H1 (cell line): ENCODE data around the gene SLC24A4. TPM values are rescaled to one million over a fixed set of nuclear protein-coding genes. Genes with fewer than 3 reads are reported as not detected.

Experiments used
- CTCF ChIA-PET: fragments of 300-600 bp; sonication (Branson Sonifier 250); formaldehyde crosslinking; loops from one replicate; lab custom pipeline; 2021; ENCODE audit not compliant: partially characterized antibody; lab: Charles Lee
- POLR2A ChIA-PET: fragments of 300-600 bp; sonication (Branson Sonifier 250); formaldehyde crosslinking; loops from one replicate; lab custom pipeline; 2021; ENCODE audit warnings: inconsistent platforms; ENCODE audit not compliant: partially characterized antibody; lab: Charles Lee
- DNase-seq, 2 experiments: peaks; one replicate each; pipeline versions ENCODE4 v3.0.0 to v3.0.0-alpha.2; 2010 to 2022; ENCODE audit warnings: low spot score in 2 of 2, low read depth in 1 of 2, mixed read lengths in 1 of 2
- FAIRE-seq: peaks from 2 replicates; lab custom pipeline; 2011; peaks lifted over from hg19 to GRCh38; lab: Jason Lieb, UNC
- H2AFZ ChIP-seq: 2 replicates; pipeline ENCODE4 v1.8.1; 2012; ENCODE audit warnings: low read length, inconsistent platforms
- H2AK5ac ChIP-seq: 2 replicates; pipeline ENCODE4 v1.6.1; 2013; ENCODE audit warnings: low read depth, low read length
- H2BK120ac ChIP-seq: replicated peaks from 2 replicates; pipeline ENCODE3; 2013; ENCODE audit warnings: low read depth, low read length, inconsistent platforms
- H2BK12ac ChIP-seq: 2 replicates; pipeline ENCODE4 v1.6.1; 2013; ENCODE audit warnings: low read depth, low read length
- H2BK15ac ChIP-seq: 2 replicates; pipeline ENCODE4 v1.6.1; 2013; ENCODE audit warnings: low read length
- H2BK20ac ChIP-seq: 2 replicates; pipeline ENCODE4 v1.6.1; 2013; ENCODE audit warnings: low read length
- H2BK5ac ChIP-seq: 2 replicates; pipeline ENCODE4 v1.6.1; 2013; ENCODE audit warnings: low read depth, low read length
- H3K14ac ChIP-seq: 2 replicates; pipeline ENCODE4 v1.6.1; 2013; ENCODE audit warnings: inconsistent platforms; ENCODE audit not compliant: insufficient read length
- H3K18ac ChIP-seq: 2 replicates; pipeline ENCODE4 v1.6.1; 2013; ENCODE audit warnings: low read length; ENCODE audit errors: extremely low read depth
- H3K23ac ChIP-seq: 2 replicates; pipeline ENCODE4 v1.6.1; 2013; ENCODE audit warnings: inconsistent platforms; ENCODE audit not compliant: insufficient read length
- H3K23me2 ChIP-seq: 2 replicates; pipeline ENCODE4 v1.6.1; 2013; ENCODE audit warnings: low read depth, low read length
- H3K27ac ChIP-seq: 2 replicates; pipeline ENCODE4 v1.6.1; 2011; ENCODE audit warnings: low read depth, low read length, inconsistent platforms
- H3K27me3 ChIP-seq, 4 experiments: replicated peaks in 1 of 4; 1 replicate in 1 of 4; 2 replicates in 3 of 4; pipeline versions ENCODE4 v1.6.1 to v1.8.1; 2011 to 2013; ENCODE audit warnings: low read length in 3 of 4, mild to moderate bottlenecking in 3 of 4, inconsistent platforms in 2 of 4, mixed read lengths in 2 of 4, moderate library complexity in 1 of 4; ENCODE audit not compliant: control insufficient read depth in 3 of 4, insufficient read depth in 3 of 4; ENCODE audit errors: extremely low read depth in 1 of 4
- H3K36me3 ChIP-seq, 4 experiments: 2 replicates each; pipeline versions ENCODE4 v1.6.1 to v1.8.1; 2011 to 2013; ENCODE audit warnings: mild to moderate bottlenecking in 4 of 4, low read length in 3 of 4, moderate library complexity in 2 of 4, control low read depth in 1 of 4, inconsistent platforms in 1 of 4; ENCODE audit not compliant: insufficient read depth in 4 of 4, control insufficient read depth in 2 of 4
- H3K4ac ChIP-seq: replicated peaks from 2 replicates; pipeline ENCODE3; 2013; ENCODE audit warnings: low read length, low read depth, mixed read lengths, inconsistent platforms; ENCODE audit not compliant: insufficient read length
- H3K4me1 ChIP-seq, 4 experiments: replicated peaks in 1 of 4; 1 replicate in 1 of 4; 2 replicates in 3 of 4; pipeline versions ENCODE4 v1.6.1 to v1.8.1; 2011 to 2013; ENCODE audit warnings: low read length in 3 of 4, inconsistent platforms in 2 of 4, mixed read lengths in 1 of 4; ENCODE audit not compliant: insufficient read depth in 4 of 4, control insufficient read depth in 3 of 4
- H3K4me2 ChIP-seq, 2 experiments: 2 replicates each; pipeline versions ENCODE4 v1.6.1 to v1.8.1; 2011 to 2013; ENCODE audit warnings: low read depth in 2 of 2, low read length in 2 of 2, control low read depth in 1 of 2, inconsistent platforms in 1 of 2, mild to moderate bottlenecking in 1 of 2; ENCODE audit not compliant: insufficient read depth in 1 of 2
- H3K4me3 ChIP-seq, 4 experiments: fragments of 200-600, 300-600 bp in 1 of 4; sonication (generic), shearing (Covaris generic), sonication (Bioruptor Twin) in 1 of 4; 2 replicates each; pipeline versions ENCODE4 v1.5.1 to v1.8.1; 2011 to 2016; ENCODE audit warnings: low read length in 4 of 4, low read depth in 3 of 4, control low read depth in 2 of 4, inconsistent platforms in 2 of 4, mild to moderate bottlenecking in 2 of 4, mixed read lengths in 1 of 4, moderate library complexity in 1 of 4; ENCODE audit not compliant: insufficient read depth in 2 of 4; ENCODE audit errors: extremely low read depth in 1 of 4
- H3K56ac ChIP-seq: replicated peaks from 2 replicates; pipeline ENCODE3; 2013; ENCODE audit warnings: low read depth, mild to moderate bottlenecking, mixed read lengths, low read length, inconsistent platforms; ENCODE audit not compliant: insufficient read length
- H3K79me1 ChIP-seq: 2 replicates; pipeline ENCODE4 v1.6.1; 2013; ENCODE audit warnings: low read depth, low read length, control low read depth
- H3K79me2 ChIP-seq, 2 experiments: 2 replicates each; pipeline versions ENCODE4 v1.6.1 to v1.8.1; 2012 to 2013; ENCODE audit warnings: low read length in 2 of 2, mild to moderate bottlenecking in 2 of 2, inconsistent platforms in 1 of 2; ENCODE audit not compliant: insufficient read depth in 2 of 2, control insufficient read depth in 1 of 2
- H3K9ac ChIP-seq, 4 experiments: replicated peaks in 1 of 4; 1 replicate in 1 of 4; 2 replicates in 3 of 4; pipeline versions ENCODE4 v1.6.1 to v1.8.1; 2011 to 2013; ENCODE audit warnings: low read depth in 3 of 4, low read length in 3 of 4, control low read depth in 2 of 4, mild to moderate bottlenecking in 2 of 4, moderate library complexity in 2 of 4, inconsistent platforms in 1 of 4; ENCODE audit errors: extremely low read depth in 1 of 4
- H3K9me3 ChIP-seq, 2 experiments: 2 replicates each; pipeline versions ENCODE4 v1.6.1 to v1.8.1; 2012 to 2013; ENCODE audit warnings: mild to moderate bottlenecking in 2 of 2, moderate library complexity in 2 of 2, control low read depth in 1 of 2, inconsistent platforms in 1 of 2, low read depth in 1 of 2, low read length in 1 of 2, mixed read lengths in 1 of 2; ENCODE audit not compliant: insufficient read depth in 2 of 2
- H4K20me1 ChIP-seq, 2 experiments: replicated peaks in 1 of 2; 2 replicates each; pipeline versions ENCODE3 to v1.8.1; 2011 to 2013; ENCODE audit warnings: inconsistent platforms in 2 of 2, low read length in 2 of 2, mild to moderate bottlenecking in 1 of 2; ENCODE audit not compliant: insufficient read depth in 2 of 2, control insufficient read depth in 1 of 2
- H4K5ac ChIP-seq: 2 replicates; pipeline ENCODE4 v1.6.1; 2013; ENCODE audit warnings: low read length, low read depth, mixed read lengths, inconsistent platforms; ENCODE audit not compliant: insufficient read length
- H4K8ac ChIP-seq: 2 replicates; pipeline ENCODE4 v1.8.0; 2013; ENCODE audit warnings: mild to moderate bottlenecking, moderate library complexity, low read length, inconsistent platforms; ENCODE audit not compliant: insufficient read depth; ENCODE audit errors: extremely low read depth
- H4K91ac ChIP-seq: replicated peaks from 2 replicates; pipeline ENCODE3; 2013; ENCODE audit warnings: low read length, mixed read lengths, inconsistent platforms; ENCODE audit not compliant: insufficient read length
- CEBPB ChIP-seq: IDR thresholded peaks from 2 replicates; pipeline ENCODE4 v1.6.1; 2012; ENCODE audit warnings: low read depth, low read length
- WGBS, 2 experiments: shearing (Covaris generic) in 1 of 2; methylation state at CpG; one replicate each; pipeline versions ENCODE4 v1.1.6 to v1.1.7; 2013 to 2015; ENCODE audit warnings: low lambda C conversion rate in 2 of 2, mixed read lengths in 2 of 2, inconsistent platforms in 1 of 2, low coverage in 1 of 2, missing lambda C conversion rate in 1 of 2; ENCODE audit not compliant: insufficient replicate concordance in 2 of 2, insufficient coverage in 1 of 2, insufficient read length in 1 of 2; ENCODE audit errors: extremely low coverage in 1 of 2, missing lambda C conversion rate in 1 of 2; 5-methylcytosine and 5-hydroxymethylcytosine counted together
- polyA plus RNA-seq, 7 experiments: library from polyadenylated mRNA; depleted of rRNA in 3 of 7; stranded (reverse) in 5 of 7; unstranded in 2 of 7; fragments of >200 nt in 5 of 7; fragments of 200-250 nt in 2 of 7; gene quantifications; 1 replicate in 5 of 7; 2 replicates in 1 of 7; 4 replicates in 1 of 7; pipeline versions ENCODE4 v1.2.1 to v1.2.3, GENCODE V29; 2011 to 2013; ENCODE audit warnings: missing spikeins in 2 of 7, mixed read lengths in 2 of 7
- total RNA-seq: library from RNA; stranded (reverse); fragmentation: NEBNext Ultra II Directional; extraction: Animal tissue kit (Norgen Biotek cat#: 25700); gene quantifications from 2 replicates; pipeline ENCODE4 v1.2.1, GENCODE V29; 2021

SLC24A4 gene
- total and polyA plus RNA-seq, 2 of the 8 experiments (the other 6 are each of a cell fraction or from before 2014, with no cell fraction given), result 0.27 to 0.89 TPM

- no peaks in the 10 kb centered on the region for H3K36me3 ChIP-seq
- CTCF ChIA-PET, result interaction anchor here (1.0 to 1.9 kb wide), 2 partner anchors 12 to 33 kb away, joined by 3 to 6 read pairs; no protein-coding TSS in a partner anchor
- WGBS, 2 experiments, result 92% methylated on average over 5 of the region's 5 CpGs; no CpG with 5 or more reads in 1 of the 2 experiments
- no peak for TF ChIP-seq CEBPB
These were observed 61.6 kb downstream of the SLC24A4 start for GRCh38 chr14:92384461-92385133.

More at GRCh38 chr14:92384461-92385133, 61.6 kb downstream of the SLC24A4 start:
- no peak for FAIRE-seq
- Histone ChIP-seq H2BK15ac (no peak overlapping the region), H4K91ac (no peak overlapping the region), H2AK5ac (no peak overlapping the region), H3K79me2 (no peaks in the 10 kb centered on the region), H3K27ac (no peak overlapping the region), H3K4me3 (no peak overlapping the region), H3K4ac (no peak overlapping the region), H3K18ac (no peak overlapping the region), H2BK5ac (no peak overlapping the region), H3K4me1 (peaks cover 0 to 12% (median under 1%) of the 10 kb centered on the region in 4 experiments; a peak in 4 of 7 replicates), H4K8ac (no peak overlapping the region), H2BK120ac (no peak overlapping the region), H2AFZ (no peak overlapping the region), H3K9ac (no peak overlapping the region), H3K56ac (no peak overlapping the region), H2BK12ac (no peak overlapping the region), H3K4me2 (no peak overlapping the region), H4K5ac (no peak overlapping the region), H3K27me3 (no peaks in the 10 kb centered on the region), H3K23ac (no peak overlapping the region), H2BK20ac (no peak overlapping the region), H3K9me3 (no peaks in the 10 kb centered on the region), H4K20me1 (peaks cover 0 to 3% of the 10 kb centered on the region in 2 experiments), H3K23me2 (0 out of 2 replicates have a peak, but pooled peaks cover 2% of the 10 kb centered on the region), H3K79me1 (no peaks in the 10 kb centered on the region; the same call in 1 of the 2 replicates), H3K14ac (no peak overlapping the region)
- POLR2A ChIA-PET, result no interaction called here
- no peak for DNase-seq
